Ovary (tissue), 3 donors: ENCODE results near the gene ZNF408.

Experiments used
- EP300 ChIP-seq: sonication (generic); formaldehyde crosslinking; IDR thresholded peaks from one replicate; pipeline ENCODE4 v1.6.1; 2017; ENCODE audit warnings: antibody characterized with exemption
- POLR2A ChIP-seq: fragments of 450-650 bp; IDR thresholded peaks from one replicate; pipeline ENCODE4 v1.6.1; 2017; ENCODE audit warnings: antibody characterized with exemption, mild to moderate bottlenecking, moderate library complexity
- TF ChIP-seq, protein P1 (sequence below), 3 donors: fragments of 450-650 bp in 2 of 3; fragments of 200-600 bp in 1 of 3; IDR thresholded peaks; one replicate each; pipeline versions ENCODE4 v1.5.1 to v1.8.0; 2016 to 2022; ENCODE audit warnings: antibody characterized with exemption in 3 of 3, mild to moderate bottlenecking in 1 of 3
- donor health status: DM: no; HTN: no; CAD: no.

DNA sequence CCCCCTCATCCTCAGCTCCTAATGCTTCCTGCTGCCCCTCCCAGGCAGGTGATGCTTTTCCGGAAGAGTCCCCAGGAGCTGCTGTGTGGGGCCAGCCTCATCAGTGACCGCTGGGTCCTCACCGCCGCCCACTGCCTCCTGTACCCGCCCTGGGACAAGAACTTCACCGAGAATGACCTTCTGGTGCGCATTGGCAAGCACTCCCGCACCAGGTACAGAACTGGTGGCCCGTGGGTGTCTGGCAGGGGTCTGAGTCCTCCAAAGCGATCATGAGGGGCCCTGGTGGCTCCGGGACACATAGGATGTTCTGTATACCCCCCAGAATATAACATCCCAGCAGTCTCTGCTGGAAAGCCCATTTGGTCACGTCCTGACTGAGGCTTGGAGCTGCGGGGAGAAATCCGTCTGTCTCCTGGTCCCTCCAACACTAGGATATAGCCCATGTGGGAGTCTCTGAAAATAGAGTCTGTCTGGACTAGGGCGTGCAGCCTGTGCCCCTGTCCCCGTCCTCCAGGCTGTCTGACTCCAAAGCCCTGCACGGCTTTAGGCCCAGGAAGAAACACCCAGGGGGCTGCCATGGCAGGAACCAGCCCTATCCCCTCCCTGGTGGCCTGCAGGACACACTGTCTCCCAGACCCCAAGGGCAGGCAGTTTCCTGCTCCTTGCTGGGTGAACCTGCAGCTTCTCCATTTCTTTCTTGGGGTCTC, 27.3 kb downstream of the ZNF408 start:
- TF ChIP-seq, protein P1, sequence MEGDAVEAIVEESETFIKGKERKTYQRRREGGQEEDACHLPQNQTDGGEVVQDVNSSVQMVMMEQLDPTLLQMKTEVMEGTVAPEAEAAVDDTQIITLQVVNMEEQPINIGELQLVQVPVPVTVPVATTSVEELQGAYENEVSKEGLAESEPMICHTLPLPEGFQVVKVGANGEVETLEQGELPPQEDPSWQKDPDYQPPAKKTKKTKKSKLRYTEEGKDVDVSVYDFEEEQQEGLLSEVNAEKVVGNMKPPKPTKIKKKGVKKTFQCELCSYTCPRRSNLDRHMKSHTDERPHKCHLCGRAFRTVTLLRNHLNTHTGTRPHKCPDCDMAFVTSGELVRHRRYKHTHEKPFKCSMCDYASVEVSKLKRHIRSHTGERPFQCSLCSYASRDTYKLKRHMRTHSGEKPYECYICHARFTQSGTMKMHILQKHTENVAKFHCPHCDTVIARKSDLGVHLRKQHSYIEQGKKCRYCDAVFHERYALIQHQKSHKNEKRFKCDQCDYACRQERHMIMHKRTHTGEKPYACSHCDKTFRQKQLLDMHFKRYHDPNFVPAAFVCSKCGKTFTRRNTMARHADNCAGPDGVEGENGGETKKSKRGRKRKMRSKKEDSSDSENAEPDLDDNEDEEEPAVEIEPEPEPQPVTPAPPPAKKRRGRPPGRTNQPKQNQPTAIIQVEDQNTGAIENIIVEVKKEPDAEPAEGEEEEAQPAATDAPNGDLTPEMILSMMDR (IDR thresholded peaks at IDR 0.05) = no peak
- TF ChIP-seq POLR2A (no peak), EP300 (no peak)
